WTC11 (cell line): ENCODE results near the gene CDKL5. TPM values are rescaled to one million over a fixed set of nuclear protein-coding genes. Genes with fewer than 3 reads are reported as not detected.
"Not testable (repeated sequence)": the region's sequence is repeated elsewhere in the genome, so short reads cannot be mapped to it uniquely, and the experiment has no call there.

Source experiments
- ATAC-seq: fragments of 200-7000 bp; cut with Tn5 transposase; 2 replicates; pipeline ENCODE4 v1.10.0; 2021; ENCODE audit warnings: mild to moderate bottlenecking, moderate library complexity
- CTCF ChIA-PET: fragments of 300-600 bp; sonication (Branson Sonifier 250); formaldehyde crosslinking; loops from one replicate; lab custom pipeline; 2021; ENCODE audit warnings: antibody characterized with exemption; lab: Charles Lee
- POLR2A ChIA-PET: fragments of 350-600 bp; sonication (Branson Sonifier 250); formaldehyde crosslinking; loops from one replicate; lab custom pipeline; 2021; ENCODE audit warnings: antibody characterized with exemption; lab: Charles Lee
- DNase-seq: peaks from one replicate; pipeline ENCODE4 v3.0.0; 2021; ENCODE audit warnings: low spot score
- H3K27ac Mint-ChIP-seq: 2 replicates; pipeline ENCODE4 v1.8.0; 2021; ENCODE audit warnings: mixed read lengths
- H3K27me3 Mint-ChIP-seq: 2 replicates; pipeline ENCODE4 v1.8.0; 2021; ENCODE audit warnings: low read depth, mild to moderate bottlenecking, moderate library complexity, mixed read lengths
- H3K36me3 Mint-ChIP-seq: 2 replicates; pipeline ENCODE4 v1.8.0; 2021; ENCODE audit warnings: mixed read lengths
- H3K4me1 Mint-ChIP-seq: 2 replicates; pipeline ENCODE4 v1.8.0; 2022; ENCODE audit warnings: mixed read lengths
- H3K4me3 Mint-ChIP-seq: 2 replicates; pipeline ENCODE4 v1.8.0; 2021; ENCODE audit warnings: mild to moderate bottlenecking, moderate library complexity, mixed read lengths
- H3K9me3 Mint-ChIP-seq: 2 replicates; pipeline ENCODE4 v1.8.0; 2021; ENCODE audit warnings: mixed read lengths
- AR ChIP-seq: fragments of 250-450 bp; sonication (Bioruptor Pico); IDR thresholded peaks from 2 replicates; pipeline ENCODE4 v1.9.0; 2021; ENCODE audit warnings: mild to moderate bottlenecking
- ATF2 ChIP-seq: sonication (generic); formaldehyde crosslinking; IDR thresholded peaks from 2 replicates; pipeline ENCODE4 v1.8.1; 2022; ENCODE audit warnings: low read depth, missing genetic modification reagents, borderline replicate concordance
- ATF6 ChIP-seq: sonication (generic); formaldehyde crosslinking; IDR thresholded peaks from 2 replicates; pipeline ENCODE4 v1.8.1; 2023; ENCODE audit warnings: mild to moderate bottlenecking, missing genetic modification reagents
- CREB1 ChIP-seq: sonication (generic); formaldehyde crosslinking; IDR thresholded peaks from 2 replicates; pipeline ENCODE4 v1.8.0; 2023; ENCODE audit warnings: mild to moderate bottlenecking, missing genetic modification reagents
- GRHL2 ChIP-seq: fragments of 250-450 bp; sonication (Bioruptor Pico); IDR thresholded peaks from 2 replicates; pipeline ENCODE4 v1.8.0; 2022; ENCODE audit warnings: mild to moderate bottlenecking, moderate library complexity; ENCODE audit not compliant: insufficient replicate concordance, severe bottlenecking
- HMGXB4 ChIP-seq: sonication (generic); formaldehyde crosslinking; IDR thresholded peaks from 2 replicates; pipeline ENCODE4 v1.8.1; 2023; ENCODE audit warnings: mild to moderate bottlenecking, moderate library complexity, missing genetic modification reagents
- KAT7 ChIP-seq: sonication (generic); formaldehyde crosslinking; IDR thresholded peaks from 2 replicates; pipeline ENCODE4 v1.8.1; 2023; ENCODE audit warnings: missing genetic modification reagents, mild to moderate bottlenecking, borderline replicate concordance
- SOX15 ChIP-seq: fragments of 250-450 bp; sonication (Bioruptor Pico); IDR thresholded peaks from 2 replicates; pipeline ENCODE4 v1.9.0; 2021; ENCODE audit warnings: mild to moderate bottlenecking
- TEAD4 ChIP-seq: sonication (generic); formaldehyde crosslinking; IDR thresholded peaks from 2 replicates; pipeline ENCODE4 v1.8.0; 2022; ENCODE audit warnings: mild to moderate bottlenecking, missing genetic modification reagents
- USF1 ChIP-seq: sonication (generic); formaldehyde crosslinking; IDR thresholded peaks from 2 replicates; pipeline ENCODE4 v1.8.0; 2022; ENCODE audit warnings: mild to moderate bottlenecking, missing genetic modification reagents
- USF2 ChIP-seq: sonication (generic); formaldehyde crosslinking; IDR thresholded peaks from 2 replicates; pipeline ENCODE4 v1.8.1; 2023; ENCODE audit warnings: mild to moderate bottlenecking, missing genetic modification reagents, moderate library complexity
- ZBTB21 ChIP-seq: sonication (generic); formaldehyde crosslinking; IDR thresholded peaks from 2 replicates; pipeline ENCODE4 v1.8.1; 2023; ENCODE audit warnings: mild to moderate bottlenecking, missing genetic modification reagents, borderline replicate concordance
- ZMAT4 ChIP-seq: fragments of 250-450 bp; sonication (Bioruptor Pico); IDR thresholded peaks from 2 replicates; pipeline ENCODE4 v1.9.0; 2021; ENCODE audit warnings: mild to moderate bottlenecking
- ZNF416 ChIP-seq: fragments of 250-450 bp; sonication (Bioruptor Pico); IDR thresholded peaks from 2 replicates; pipeline ENCODE4 v1.9.0; 2021; ENCODE audit warnings: mild to moderate bottlenecking, inconsistent platforms
- total RNA-seq: library from RNA; stranded (reverse); gene quantifications from 3 replicates; pipeline ENCODE4 v1.2.3, GENCODE V29; 2021

The CDKL5 gene
- total RNA-seq, 1 experiment from 2014 or later: 13.6 TPM

- CTCF ChIA-PET: no interaction called here
- no peak overlapping the region for H3K27ac Mint-ChIP-seq
- TF ChIP-seq ZMAT4 (CRISPR knock-in tag) (no peak), ZNF416 (CRISPR knock-in tag) (no peak), TEAD4 (CRISPR knock-in tag) (no peak), KAT7 (CRISPR knock-in tag) (no peak), SOX15 (CRISPR knock-in tag) (no peak), HMGXB4 (CRISPR knock-in tag) (no peak), USF1 (CRISPR knock-in tag) (no peak), GRHL2 (CRISPR knock-in tag) (no peak), CREB1 (no peak), ATF2 (no peak), ATF6 (CRISPR knock-in tag) (no peak), ZBTB21 (CRISPR knock-in tag) (no peak), AR (CRISPR knock-in tag) (no peak), USF2 (no peak)
- POLR2A ChIA-PET: no interaction called here
- DNase-seq (no peak), ATAC-seq (peak; percentile 52; the same call in 1 of the 2 replicates)
- peaks cover 3% of the 10 kb centered on the region; the same call in 1 of the 2 replicates for H3K36me3 Mint-ChIP-seq
- no peaks in the 10 kb centered on the region for H3K9me3 Mint-ChIP-seq
- H3K4me1 Mint-ChIP-seq: peaks cover 11% of the 10 kb centered on the region
- H3K27me3 Mint-ChIP-seq: no peaks in the 10 kb centered on the region
- H3K4me3 Mint-ChIP-seq: no peak overlapping the region
Observed at GRCh38 chrX:18582910-18583493, 157.6 kb downstream of the CDKL5 start.

- POLR2A ChIA-PET, ATAC-seq, H3K9me3 Mint-ChIP-seq, H3K4me1 Mint-ChIP-seq, H3K4me3 Mint-ChIP-seq, H3K27me3 Mint-ChIP-seq, H3K27ac Mint-ChIP-seq, DNase-seq, CTCF ChIA-PET: not testable (repeated sequence)
- H3K36me3 Mint-ChIP-seq: peaks cover 18% of the 10 kb centered on the region
Observed at GRCh38 chrX:18589292-18589691, 163.9 kb downstream of the CDKL5 start.
